Measurements from ENCODE around the gene PEX12.
"Not testable (repeated sequence)": the region's sequence is repeated elsewhere in the genome, so short reads cannot be mapped to it uniquely, and the experiment has no call there.

The PEX12 gene

DNA sequence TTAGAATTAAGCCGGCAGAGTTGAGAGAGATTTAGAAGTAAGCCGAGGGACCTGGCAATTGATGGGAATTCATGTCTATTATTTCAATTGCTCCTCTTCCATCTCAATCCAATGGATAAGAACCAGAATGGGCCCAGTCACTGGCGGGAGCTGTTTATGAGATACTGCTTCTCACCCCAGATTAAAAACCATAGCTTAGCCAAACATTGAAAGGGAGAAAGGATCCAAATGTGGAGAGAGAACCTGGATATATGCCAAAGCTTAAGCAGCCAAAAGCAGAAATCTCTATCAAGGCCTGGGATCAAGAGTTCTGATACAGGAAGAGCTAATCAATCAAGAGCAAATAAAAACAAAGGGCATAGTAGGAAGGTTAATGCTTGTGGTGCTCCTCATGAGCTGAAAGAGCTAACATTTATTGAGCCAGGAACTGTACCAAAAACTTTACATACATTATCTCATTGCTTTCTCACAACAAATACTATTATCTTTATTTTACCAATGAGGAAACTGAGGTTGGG is 43.7 kb downstream of the PEX12 start:
- DNase-seq, result no peak

DNA sequence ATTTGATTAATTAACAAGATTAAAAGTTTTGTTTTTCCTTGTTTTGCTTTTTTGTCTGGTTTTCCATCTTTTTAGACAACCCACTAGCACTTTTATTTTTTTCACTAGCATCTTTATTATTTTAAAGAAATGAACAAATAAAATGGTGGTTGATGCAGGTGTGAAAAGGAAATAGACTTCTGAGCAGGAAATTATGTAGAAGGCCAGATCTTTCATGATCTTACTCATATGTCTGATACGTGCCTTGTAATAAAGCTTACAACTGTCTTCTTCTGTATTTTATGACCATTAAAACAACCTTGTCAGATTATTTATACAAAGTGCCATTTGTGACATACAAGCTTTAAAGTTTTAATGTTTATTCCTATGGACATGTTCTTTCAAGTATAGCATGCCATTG is 47.2 kb downstream of the PEX12 start:
- DNase-seq, result no peak

DNA sequence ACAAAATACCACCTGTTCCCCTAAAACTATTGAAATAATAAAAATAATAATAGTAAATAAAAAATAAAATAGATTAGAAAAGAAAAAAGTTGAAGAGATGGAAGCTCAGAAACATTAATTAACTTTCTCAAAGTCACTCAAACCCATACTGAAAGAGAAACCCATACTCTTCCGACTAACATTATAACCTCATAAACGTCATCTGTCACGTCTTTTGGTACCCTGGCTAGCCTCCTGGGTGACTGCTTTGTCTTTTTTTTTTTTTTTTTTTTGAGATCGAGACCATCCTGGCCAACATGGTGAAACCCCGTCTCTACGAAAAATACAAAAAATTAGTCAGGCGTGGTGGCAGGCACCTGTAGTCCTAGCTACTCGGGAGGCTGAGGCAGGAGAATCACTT is 48.5 kb downstream of the PEX12 start:
- DNase-seq, result no peak

DNA sequence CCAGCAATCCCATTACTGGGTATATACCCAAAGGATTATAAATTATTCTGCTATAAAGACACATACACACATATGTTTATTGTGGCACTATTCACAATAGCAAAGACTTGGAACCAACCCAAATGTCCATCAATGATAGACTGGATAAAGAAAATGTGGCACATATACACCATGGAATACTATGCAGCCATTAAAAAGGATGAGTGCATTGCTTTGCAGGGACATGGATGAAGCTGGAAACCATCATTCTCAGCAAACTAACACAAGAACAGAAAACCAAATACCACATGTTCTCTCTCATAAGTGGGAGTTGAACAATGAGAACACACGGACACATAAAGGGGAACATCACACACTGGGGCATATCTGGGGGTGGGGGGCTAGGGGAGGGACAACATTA is 49.0 kb downstream of the PEX12 start:
- not testable (repeated sequence) for DNase-seq

All from stimulated activated CD4-positive, alpha-beta T cell treated with anti-CD3 and anti-CD28 coated beads, Interleukin-12 subunit alpha, Interleukin-12 subunit beta, amount 100 ng/mL, for 4 hours (primary cell).